AG09319 (cell line): ENCODE data around the gene MACO1.
"Not testable (repeated sequence)": the region's sequence is repeated elsewhere in the genome, so short reads cannot be mapped to it uniquely, and the experiment has no call there.

ENCODE experiments used
- DNase-seq: peaks from one replicate; pipeline ENCODE4 v3.0.0-alpha.2; 2010; ENCODE audit warnings: low read depth; ENCODE audit errors: extremely low read depth
- CTCF ChIP-seq: IDR thresholded peaks from 2 replicates; pipeline ENCODE4 v1.5.1; 2011; ENCODE audit warnings: low read depth, mild to moderate bottlenecking, inconsistent platforms, low read length, moderate library complexity

MACO1 gene

GRCh38 chr1:25504706-25505595 lies 74.3 kb downstream of the MACO1 start:
- no peak for TF ChIP-seq CTCF
- DNase-seq, result no peak

DNA sequence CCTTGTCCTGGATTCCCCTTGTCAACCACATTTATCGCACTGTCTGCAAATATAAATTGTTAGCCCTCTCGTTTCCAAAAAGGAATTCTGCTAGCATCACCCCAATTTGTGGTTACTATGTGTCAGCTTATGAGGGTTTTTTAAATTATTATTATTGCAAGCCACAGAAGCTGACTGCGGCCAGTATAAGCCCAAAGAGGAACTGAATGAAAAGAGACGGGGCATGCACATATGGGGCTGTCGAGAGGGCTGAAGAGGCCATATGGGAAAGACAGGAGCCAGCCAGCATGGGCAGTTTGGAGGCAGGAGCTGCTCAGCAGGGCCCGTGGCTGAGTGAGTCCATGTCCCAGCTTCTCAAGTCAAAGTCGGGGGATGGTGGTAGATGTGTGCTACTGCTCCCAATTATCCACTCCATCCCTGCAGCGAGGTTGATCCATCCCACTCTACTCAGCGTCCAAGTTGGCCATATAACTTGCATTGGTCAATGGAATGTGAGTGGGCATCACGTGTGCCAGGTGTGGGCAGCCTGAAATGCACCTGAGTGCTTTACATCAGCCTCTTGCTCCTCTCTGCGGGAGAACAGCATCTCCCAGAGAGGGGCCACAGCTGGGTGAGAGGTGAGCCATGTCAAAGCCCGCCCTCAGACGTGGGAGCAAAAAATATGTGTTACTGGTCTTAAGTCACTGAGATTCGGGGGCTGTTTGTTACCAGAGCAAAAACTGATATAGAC lies 75.1 kb downstream of the MACO1 start:
- no peak for TF ChIP-seq CTCF
- DNase-seq, result no peak

DNA sequence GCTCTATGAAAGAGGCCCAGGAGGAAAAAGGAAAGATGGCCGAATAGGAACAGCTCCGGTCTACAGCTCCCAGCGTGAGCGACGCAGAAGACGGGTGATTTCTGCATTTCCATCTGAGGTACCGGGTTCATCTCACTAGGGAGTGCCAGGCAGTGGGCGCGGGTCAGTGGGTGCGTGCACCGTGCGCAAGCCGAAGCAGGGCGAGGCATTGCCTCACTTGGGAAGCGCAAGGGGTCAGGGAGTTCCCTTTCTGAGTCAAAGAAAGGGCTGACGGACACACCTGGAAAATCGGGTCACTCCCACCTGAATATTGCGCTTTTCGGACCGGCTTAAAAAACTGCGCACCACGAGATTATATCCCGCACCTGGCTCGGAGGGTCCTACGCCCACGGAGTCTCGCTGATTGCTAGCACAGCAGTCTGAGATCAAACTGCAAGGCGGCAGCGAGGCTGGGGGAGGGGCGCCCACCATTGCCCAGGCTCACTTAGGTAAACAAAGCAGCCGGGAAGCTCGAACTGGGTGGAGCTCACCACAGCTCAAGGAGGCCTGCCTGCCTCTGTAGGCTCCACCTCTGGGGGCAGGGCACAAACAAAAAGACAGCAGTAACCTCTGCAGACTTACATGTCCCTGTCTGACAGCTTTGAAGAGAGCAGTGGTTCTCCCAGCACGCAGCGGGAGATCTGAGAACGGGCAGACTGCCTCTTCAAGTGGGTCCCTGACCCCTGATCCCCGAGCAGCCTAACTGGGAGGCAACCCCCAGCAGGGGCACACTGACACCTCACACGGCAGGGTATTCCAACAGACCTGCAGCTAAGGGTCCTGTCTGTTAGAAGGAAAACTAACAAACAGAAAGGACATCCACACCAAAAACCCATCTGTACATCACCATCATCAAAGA lies 76.1 kb downstream of the MACO1 start:
- not testable (repeated sequence) for DNase-seq

- no peak for TF ChIP-seq CTCF
- no peak for DNase-seq
These were observed 83.0 kb downstream of the MACO1 start for GRCh38 chr1:25513666-25514065.

GRCh38 chr1:25515033-25515432 lies 84.3 kb downstream of the MACO1 start:
- DNase-seq, result no peak
- no peak for TF ChIP-seq CTCF

- no peak for DNase-seq
These were observed 86.0 kb downstream of the MACO1 start for GRCh38 chr1:25516686-25517085.

More at GRCh38 chr1:25516686-25517085, 86.0 kb downstream of the MACO1 start:
- no peak for TF ChIP-seq CTCF
